ENCODE measurements around the gene COL4A5.
A peak's percentile ranks its signal among the peaks of the same experiment; 100 is the strongest.
"Not testable (repeated sequence)": the region's sequence is repeated elsewhere in the genome, so short reads cannot be mapped to it uniquely, and the experiment has no call there.

Gene COL4A5
- total RNA-seq = 0 to 3.6 reads per million in 2 donors

DNA sequence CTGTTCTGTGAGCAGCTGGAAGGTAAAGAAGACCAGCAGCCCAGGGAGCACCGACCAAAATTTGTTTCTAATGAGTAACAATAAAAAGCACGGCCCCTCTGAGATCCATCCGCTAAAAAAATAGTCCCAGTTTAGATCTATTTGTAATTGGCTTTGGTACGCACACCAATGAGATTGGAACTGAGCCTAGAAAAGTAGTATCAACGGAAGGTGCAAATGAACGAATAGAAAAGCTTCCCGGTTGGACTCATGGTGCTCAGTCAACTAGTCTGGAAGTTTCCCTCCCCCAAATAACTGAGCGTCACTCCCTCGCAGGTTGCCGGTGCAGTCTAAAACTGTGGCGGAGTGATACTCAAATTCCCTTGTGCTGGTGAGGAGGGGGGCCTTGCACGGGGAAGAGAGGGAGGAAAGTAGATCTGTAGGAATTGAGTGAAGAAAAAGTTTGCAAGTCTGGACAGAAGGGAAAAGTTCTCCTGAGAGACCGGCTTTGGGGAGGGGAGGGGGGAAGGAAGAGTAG lies at the start of gene COL4A5:
Gene COL4A5 (plus strand): TSS at position 413 of the 517 bp plus-strand sequence. CDS start 288 bp downstream, outside the sequence.
- peak in 1 of 5 experiments; percentile 37 for DNase-seq

DNA sequence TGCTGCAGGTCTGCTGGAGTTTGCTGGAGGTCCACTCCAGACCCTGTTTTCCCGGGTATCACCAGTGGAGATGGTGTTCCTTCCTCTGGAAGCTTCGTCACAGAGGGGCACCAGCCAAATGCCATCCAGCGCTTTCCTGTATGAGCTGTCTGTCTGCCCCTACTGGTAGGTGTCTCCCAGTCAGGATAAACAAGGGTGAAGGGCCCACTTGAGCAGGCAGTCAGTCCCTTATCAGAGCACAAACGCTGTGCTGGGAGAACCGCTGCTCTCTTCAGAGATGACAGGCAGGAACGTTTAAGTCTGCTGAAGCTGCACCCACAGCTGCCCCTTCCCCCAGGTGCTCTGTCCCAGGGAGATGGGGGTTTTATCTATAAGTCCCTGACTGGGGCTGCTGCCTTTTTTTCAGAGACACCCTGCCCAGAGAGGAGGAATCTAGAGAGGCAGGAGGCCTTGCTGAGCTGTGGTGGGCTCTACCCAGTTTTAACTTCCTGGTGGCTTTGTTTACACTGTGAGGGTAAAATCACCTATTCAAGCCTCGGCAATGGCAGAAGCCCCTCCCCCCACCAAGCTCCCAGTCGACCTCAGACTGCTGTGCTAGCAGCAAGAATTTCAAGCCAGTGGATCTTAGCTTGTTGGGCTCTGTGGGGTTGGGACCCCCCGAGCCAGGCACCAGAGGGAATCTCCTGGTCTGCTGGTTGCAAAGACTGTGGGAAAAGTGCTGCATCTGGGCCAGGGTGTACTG lies 48.5 kb upstream of the COL4A5 start:
- not testable (repeated sequence) for DNase-seq

DNA sequence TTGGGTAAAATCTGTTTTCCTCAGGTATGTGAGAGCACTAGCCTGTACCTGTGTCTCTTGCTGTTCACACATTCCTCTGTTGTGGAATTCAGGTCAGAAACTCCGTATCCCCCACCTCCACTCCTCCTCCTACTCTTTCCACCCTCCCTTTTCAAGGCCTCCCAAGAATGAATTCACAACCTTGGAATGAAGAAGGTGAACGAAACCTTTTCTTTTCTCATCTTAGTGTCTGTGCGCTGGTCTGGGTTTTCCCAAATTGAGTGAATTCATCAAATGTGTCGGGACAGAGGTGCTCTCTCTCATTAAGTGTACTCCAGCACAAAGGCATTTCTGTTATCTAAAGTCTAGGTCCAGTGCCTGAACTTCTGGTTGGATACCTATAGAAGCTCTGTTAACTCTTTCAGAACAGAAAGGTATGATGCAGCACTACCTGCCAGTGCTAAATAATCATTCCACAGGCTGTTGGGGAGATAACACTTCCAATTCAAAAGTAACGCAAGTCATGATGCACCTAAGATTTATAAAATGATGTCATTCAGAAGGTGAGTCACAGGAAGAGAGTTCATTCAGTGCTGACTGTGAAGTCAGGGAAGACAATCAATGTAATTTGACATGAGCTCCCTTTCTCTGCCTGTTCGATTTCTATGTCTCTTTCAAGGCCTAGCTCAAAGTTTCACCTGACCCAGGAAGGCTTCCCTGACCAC lies 43.3 kb upstream of the COL4A5 start:
- DNase-seq = no peak

DNA sequence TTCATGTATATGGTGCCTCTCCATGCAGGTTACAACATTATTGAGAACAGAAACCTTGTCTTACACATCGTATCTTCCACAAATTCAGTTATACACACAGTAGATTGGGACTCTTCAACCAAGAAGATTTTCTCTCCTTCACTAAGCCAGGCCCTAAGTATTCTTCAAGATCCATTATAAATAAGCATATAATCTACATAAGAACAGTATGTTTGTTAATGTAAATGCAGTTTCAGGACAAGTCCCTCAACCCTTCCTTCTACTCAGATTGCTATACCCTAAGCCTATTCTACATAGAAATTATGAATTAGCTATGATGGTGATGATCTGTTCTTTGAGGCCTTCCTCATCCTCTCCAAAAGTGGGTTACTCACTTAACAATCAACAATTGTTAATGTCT lies 42.7 kb upstream of the COL4A5 start:
- DNase-seq = no peak

DNA sequence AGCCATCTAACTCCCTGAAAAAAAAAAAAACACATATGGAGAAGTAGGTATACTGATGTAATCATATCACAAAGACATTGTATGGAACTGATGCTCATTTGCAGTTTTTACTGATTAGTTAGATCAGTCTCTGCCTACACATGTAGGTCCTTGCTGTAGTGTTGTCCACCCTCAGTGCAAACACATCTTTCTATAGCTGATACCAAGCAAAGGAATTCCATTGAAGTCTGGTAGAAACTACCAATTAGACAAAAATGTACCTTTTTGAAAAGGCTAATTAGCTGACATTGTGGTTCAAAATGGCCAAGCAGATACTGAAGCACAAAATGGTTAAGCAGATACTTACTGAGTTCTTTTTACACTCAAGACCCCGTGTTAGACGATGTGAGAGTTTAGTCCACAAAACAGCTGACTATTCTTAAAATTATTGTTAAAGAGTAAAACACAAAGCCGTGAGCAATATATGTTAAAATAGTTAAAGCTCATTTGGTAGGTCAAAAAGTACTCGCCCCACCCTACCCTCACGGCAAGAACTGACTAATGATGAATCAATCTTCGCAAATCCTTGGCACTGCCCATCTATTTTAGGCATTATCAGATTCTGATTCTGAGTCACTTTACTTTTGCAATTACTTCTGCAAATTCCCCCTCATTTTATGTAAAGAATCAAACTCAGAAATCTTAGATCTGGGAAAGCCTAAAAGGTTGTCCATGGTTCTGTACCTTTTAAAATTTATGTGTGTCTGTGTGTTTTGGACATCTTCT lies 41.8 kb upstream of the COL4A5 start:
- DNase-seq = peak in 1 of 5 experiments; percentile 35

DNA sequence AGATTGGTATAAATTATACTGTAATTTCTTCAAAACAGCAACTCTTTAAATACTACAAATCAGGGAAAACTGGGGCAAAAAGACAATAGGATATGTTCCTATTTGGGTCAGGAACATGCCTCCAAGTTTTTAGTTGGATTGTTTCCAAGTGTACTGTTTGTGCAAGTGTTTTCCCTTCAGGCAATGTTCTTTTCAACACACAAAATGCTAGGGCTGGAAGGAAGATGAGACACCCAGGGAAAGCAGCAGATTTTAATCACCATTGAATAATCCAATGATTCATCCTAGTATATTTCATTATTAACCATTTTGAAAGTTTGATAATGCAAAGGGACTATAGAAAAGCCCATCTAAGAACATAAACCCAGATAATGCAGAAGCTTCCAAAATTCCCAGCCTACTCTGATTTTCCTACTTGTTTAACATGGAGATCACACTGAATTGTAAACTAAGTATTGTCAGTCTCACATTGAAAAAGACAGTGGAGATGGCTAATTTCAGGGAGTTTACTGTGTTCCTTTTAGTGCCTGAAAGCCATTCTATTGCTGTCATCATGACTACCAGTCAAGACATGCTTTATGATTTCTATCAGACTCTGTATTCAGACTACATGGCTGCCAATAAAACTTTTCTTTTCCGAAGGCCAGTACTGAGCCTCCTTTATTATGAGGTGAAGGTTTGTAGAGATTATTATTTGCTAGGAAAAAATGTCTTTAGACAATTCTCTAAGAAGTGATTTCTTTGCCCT lies 40.0 kb upstream of the COL4A5 start:
- DNase-seq = no peak

DNA sequence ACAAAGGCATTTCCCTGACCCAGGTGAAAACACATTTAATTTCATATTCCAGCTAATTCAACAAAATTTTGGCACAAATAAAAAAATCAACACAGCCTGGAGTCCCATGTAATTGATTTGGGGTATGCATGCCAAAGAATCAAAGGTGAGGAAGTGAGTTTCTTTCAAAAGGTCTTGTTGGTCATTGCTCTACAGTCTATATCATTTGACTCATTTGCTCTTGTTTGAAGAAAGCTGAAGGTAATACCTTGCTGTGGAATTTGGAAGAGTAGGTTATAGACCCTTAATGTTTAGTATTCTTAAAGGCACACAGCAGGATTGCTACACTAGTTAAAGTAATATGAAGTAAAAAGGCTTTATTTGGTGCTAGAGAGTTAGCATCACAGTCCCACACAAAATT lies 26.9 kb upstream of the COL4A5 start:
- DNase-seq = no peak

DNA sequence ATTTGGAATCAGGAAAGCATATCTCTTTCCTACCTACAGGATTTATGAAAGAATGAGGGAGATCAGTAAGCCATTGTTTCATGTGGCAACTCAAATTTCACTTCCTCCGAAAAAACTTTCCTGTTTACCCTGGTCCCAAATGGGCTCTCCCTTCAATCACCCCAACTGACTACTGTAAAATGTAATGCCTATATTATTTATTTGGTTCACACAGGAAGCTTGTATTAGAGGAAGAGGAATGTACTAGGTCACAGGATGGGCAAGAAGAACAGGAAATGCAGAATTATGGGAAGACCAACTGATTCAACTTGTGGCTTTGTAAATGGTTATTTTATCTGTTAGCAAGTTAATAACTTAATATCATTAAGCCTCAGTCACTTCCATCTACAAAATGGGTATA lies 24.5 kb upstream of the COL4A5 start:
- DNase-seq = no peak

DNA sequence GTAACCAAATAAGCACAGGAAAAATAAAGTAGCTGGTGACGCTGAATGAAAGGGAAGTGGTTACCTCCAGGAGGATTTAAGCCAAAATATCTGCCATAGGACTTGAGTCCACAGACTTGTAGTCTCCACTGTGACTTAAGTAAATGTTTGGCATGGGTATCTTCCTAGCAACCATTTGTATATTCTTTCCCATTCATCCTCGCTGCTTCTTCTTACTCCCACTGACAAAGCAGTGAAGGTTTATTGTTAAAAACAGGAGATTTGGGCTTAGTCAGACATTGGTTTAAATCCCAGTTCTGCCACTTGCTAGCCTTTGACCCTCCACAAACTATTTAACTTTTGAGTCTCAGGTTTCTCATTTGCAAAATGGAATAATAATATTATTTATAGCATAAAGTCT lies 23.7 kb upstream of the COL4A5 start:
- no peak for DNase-seq

DNA sequence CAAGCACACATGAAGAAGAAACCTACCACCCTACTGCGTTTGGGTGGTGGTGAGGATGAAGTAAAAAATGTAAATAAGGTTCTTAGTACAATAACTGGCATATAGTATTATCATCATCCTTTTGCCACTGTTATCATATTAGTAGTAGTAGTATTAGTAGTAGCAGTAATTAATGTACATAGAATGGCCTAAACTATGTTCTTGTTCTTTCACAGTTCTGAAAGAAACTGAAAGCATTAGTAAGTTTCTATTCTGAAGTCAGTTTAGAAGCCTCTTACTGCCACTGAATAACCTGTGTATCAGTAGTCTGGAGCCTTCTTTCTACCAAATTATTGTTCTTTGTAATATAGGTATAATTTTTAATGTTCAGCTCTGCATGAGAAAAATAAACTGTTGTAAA lies 22.4 kb upstream of the COL4A5 start:
- DNase-seq = no peak

DNA sequence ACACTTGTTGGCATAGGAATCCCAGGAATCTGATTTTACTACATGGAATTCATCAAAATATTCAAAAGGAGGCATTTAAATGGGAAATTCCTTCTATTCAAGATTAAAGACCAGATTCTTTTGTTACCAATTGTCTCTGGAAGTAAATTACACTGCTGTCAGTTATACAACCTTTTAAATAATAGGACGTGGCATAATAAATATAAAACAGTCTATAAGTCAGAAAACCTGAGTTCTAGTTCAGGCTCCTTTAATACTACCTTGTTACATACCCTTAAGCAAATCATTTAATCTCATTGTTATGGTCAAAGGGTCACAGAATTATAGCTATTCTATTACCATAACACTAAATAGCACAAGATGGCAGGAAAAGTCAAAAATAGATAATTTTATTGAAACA lies 20.2 kb upstream of the COL4A5 start:
- no peak for DNase-seq

DNA sequence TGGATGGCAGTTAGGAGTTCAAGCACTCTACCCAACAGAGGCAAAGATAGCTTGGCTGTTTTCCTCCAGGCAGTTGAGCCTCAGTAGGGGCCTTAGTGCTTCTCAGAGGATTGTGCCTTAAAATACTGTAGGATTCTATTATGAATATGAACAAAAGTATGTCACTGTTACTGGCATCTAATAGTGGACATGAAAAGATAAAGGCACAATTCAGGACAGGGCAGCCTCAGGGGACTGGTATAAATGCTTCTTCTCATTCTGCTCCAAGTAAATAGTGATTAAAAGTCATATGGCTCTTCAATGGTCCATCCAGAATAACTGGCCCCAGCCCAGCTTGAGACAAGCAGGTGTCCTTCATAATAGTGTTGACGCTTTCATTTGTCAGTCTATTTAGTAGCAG lies 19.2 kb upstream of the COL4A5 start:
- no peak for DNase-seq

DNA sequence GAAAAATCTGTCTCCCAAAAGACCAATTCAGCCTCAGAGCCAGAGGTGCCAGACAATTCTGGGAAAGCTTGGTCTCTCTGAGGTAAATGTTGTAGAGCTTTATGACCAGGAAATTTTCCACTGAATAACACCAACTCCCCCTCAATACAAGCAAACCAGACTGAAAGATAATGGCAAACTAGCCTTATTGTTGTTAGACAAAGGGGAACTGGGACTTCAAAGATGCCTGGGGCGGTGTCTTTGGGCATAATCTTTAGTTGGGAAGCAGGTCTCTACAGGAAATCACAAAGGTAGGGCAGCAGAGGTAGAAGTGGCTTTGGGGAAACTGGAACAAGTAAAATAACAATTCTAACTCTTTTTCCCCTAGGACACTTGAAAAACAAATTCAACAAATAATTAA lies 13.4 kb upstream of the COL4A5 start:
- DNase-seq = no peak

DNA sequence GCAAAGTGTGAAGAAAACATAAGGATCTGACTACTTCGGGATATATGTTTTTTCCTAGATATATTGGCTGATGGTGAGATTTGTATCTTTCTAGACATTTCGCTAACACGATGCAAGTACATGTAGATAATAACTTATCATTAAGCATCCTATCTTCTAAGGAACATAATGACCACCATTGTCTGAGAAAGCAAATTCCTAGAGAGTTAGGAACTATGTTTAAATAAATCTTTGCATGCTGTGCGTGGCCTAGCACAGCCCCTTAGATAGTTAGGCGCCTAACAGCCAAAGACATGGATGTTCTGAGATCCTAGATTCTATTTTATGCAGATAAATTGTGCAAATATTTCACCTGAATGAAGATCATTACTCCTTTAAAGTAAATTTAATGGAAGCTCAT lies 4.4 kb upstream of the COL4A5 start:
- DNase-seq = no peak

DNA sequence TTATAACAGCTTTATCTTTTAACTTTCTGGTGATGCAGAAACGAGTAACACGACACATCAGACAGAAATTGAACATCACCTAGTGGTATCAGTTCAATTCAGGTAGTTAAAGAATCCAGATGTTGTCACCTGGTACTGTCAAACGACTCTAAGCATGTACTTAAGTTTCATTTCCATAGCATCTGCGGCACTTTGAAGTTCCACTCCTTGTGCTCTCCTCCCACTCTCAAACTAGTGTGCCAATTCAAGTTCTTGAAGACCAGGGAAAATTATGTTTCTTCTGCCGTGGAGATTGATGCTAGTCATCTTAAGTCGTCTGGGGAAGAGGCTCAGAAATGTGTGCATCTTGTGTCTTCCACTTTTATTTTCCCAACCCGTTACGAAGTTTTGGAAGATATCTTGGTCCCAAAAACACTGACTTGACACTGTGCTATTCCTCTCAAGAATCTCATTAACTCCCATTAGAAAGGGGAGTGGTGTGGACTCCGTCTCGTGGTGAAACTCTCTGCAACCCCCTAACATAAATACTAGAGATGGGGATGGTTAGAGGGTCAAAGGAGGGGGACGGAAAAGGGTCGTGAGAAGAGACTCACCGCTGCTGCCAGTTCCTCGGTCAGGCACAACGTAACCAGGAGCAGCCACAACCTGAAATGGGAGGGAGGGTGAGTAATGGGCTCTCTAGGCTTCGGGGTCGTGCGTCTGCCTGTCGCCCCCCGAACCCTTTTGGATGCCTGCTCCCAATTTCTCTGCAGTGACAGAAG lies 2.1 kb upstream of the COL4A5 start:
- DNase-seq = no peak

DNA sequence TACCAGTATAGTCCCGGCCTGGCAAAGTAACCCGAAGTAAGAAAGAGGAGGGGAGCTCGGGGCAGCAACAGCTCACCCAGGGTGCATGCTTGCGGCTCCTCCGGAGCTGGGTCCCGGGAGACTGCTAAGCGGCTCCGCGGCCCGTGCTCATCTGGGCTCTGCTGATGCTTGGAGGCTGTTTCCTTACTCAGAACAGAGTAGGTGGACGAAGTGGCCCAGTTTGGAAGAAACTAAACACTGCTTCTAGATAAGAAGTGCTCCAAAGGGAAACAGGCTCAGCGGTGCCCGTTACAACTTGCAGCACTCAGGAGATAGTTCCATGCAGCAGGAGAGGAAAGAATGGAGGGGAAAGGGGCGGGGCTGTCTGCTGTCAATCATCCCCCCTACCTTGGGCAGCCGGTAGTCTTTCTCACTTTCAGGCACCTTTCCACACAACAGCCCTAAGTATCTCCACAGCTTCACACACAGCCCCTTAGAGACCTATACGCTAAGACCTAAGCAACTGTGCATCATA lies 1.5 kb upstream of the COL4A5 start, which contains the start of gene COL4A6:
Gene COL4A6 (minus strand): TSS at position 313 of the 514 bp plus-strand sequence. CDS start 226 bp downstream, at position 87.
- DNase-seq = no peak

DNA sequence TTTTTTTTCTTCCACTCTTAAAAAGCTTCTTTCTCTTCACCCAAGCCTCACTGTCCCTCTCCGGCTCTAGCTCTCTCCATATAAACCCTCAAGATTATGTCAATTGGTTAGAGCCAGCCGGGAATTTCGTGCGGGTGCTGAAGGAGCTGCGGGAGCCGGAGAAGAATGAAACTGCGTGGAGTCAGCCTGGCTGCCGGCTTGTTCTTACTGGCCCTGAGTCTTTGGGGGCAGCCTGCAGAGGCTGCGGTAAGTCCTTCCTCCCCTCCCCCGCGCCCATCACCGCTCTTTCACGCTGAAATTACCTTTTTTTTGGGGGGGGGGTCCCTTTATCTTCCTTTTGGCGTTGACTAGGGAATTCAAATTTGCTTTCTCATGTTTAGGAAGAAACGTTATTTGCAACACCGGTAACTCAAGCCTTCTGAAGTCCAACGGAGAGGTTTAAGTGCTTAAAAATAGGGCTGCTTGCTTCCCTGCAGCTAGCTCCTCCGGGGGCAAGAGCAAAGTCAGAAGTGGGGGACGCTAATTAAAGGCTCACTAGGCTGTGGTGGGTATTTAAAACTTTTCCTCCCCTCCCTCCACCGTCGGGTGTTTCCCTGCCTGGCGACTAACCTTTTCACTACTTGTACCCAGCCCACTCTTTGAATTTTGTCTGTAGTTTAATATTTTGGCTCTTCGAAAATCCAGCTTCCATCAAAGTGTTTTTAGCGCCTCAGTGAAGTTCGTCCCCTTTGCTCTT lies 491 bp downstream of the COL4A5 start:
- no peak for DNase-seq

DNA sequence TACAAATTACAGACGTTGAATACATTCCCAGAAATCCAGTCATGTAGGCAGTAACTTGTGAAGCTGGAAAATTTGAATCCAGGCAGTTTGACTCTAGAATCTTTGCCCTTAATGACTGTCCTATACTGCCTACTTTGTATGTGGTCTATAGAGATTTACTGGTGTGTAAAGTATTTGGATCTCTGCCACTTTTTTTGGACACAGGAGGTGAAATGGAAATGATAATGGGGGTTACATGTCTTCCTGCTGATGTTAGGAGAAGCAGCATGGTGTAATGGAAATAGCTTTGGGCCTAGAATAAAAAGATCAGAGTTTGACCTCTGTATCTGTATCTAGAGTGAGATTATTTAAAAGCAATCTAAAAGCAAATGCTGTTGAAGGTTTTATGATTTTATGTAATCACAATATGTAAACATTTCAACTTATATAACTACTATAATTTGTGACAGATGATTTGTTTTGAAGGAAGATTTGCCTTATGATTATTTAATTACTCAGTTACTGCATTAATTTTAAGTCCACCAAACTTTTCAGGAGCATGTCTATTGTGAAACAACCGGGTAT lies 3.3 kb downstream of the COL4A5 start:
- DNase-seq = no peak

DNA sequence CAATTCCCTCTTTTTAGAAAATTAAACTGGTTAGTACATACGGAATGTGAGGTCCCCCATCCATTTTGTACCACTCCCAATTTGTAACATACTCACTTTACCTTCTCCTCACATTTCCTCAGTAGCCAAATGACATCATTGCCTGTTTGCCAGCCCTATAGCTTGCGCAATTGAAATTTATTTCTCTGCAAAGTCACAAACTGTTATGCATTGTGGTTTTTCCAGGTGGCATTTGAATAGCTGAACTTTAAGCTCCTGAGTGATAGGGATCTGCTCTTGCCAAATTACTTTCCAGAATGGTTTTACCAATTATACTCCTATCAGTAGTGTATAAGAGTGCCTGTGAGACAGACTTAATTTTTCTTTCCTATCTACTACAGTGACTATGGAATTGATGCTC lies 7.7 kb downstream of the COL4A5 start:
- DNase-seq = no peak

DNA sequence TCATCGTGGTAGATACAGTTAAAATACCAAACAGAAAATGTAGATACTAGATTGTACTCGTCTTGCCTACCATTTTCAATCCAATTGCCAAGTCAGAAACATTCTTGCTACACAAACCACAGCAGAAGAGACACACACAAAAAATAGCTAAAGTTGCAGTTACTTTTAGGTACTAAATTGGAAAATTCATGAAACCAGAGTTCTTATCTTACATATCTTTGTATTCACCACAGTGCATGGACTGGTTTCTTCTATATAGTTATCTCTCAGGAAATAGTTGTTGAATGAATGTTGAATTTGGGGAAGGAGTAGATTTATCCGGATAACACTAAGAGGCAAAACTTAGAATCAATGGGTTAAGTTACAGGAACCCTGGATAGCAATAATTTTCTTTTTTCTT lies 14.2 kb downstream of the COL4A5 start:
- no peak for DNase-seq

Measured in T-helper 2 cell (primary cell).